Measurements from ENCODE around the gene EPHB2. TPM values are rescaled to one million over a fixed set of nuclear protein-coding genes. Genes with fewer than 3 reads are reported as not detected.

EPHB2 gene
- total RNA-seq, 1 donor from 2014 or later: 6.0 TPM

DNA sequence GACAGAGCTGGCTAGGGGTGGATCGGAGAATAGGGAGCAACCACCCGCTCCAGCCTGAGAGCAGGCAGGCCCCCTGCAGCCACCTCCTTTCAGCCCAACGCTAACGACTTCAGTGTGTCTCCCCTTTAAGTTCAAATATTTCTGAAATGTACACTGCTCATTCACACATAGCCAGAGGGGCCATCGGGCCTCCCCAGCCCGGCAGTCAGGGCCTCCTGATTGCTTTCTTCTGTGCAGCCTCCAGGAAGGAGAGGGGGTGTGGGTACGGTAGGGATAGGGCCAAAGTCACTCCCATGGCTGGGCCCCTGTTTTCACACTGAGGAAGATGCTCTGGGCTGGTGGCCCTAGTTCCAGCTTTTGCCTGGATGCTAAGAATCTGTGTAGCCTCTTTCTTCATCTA is 64.8 kb downstream of the EPHB2 start:
- no peak overlapping the region for H3K27ac ChIP-seq
- TF ChIP-seq, protein P1, sequence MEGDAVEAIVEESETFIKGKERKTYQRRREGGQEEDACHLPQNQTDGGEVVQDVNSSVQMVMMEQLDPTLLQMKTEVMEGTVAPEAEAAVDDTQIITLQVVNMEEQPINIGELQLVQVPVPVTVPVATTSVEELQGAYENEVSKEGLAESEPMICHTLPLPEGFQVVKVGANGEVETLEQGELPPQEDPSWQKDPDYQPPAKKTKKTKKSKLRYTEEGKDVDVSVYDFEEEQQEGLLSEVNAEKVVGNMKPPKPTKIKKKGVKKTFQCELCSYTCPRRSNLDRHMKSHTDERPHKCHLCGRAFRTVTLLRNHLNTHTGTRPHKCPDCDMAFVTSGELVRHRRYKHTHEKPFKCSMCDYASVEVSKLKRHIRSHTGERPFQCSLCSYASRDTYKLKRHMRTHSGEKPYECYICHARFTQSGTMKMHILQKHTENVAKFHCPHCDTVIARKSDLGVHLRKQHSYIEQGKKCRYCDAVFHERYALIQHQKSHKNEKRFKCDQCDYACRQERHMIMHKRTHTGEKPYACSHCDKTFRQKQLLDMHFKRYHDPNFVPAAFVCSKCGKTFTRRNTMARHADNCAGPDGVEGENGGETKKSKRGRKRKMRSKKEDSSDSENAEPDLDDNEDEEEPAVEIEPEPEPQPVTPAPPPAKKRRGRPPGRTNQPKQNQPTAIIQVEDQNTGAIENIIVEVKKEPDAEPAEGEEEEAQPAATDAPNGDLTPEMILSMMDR (IDR thresholded peaks at IDR 0.05): no peak
- ATAC-seq (no peak), DNase-seq (no peak)
- H3K9me3 ChIP-seq: no peaks in the 10 kb centered on the region
- no peak overlapping the region for H3K4me3 ChIP-seq
- H3K4me1 ChIP-seq: peaks cover 4% of the 10 kb centered on the region
- H3K27me3 ChIP-seq: no peaks in the 10 kb centered on the region
- H3K36me3 ChIP-seq: no peaks in the 10 kb centered on the region
- intact Hi-C loops (cut with DNase I): no loop called here

DNA sequence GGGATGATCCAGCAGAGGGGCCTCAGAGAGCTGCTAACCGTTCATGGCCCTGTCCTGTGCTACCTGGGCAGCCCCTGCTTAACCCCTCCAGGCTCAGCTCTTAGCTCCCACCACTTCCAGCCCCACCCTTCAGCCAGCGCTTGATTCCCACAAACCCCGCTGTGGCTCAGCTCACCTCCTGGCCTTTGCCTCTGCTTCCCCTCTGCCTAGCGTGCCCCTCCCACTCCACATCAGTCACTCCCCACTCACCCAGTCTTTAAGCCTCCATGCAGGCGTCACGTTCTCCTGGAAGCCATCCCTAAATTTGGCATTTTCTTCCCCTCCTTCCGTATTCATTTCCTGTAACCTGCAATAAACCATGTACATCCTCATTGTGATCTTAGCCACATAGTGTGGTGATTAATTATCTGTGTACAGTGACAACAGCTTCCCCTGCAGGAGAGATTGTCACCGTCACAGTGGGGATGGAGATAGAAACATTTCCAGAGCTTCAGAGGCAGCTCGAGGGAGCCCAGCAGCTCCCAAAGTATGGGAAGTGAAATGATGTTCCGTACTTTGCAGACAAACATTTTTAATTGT is 65.5 kb downstream of the EPHB2 start:
- Histone ChIP-seq H3K9me3 (no peaks in the 10 kb centered on the region), H3K4me3 (no peak overlapping the region), H3K27me3 (no peaks in the 10 kb centered on the region), H3K27ac (no peak overlapping the region), H3K4me1 (peaks cover 4% of the 10 kb centered on the region), H3K36me3 (no peaks in the 10 kb centered on the region)
- intact Hi-C loops (cut with DNase I): no loop called here
- DNase-seq: no peak
- TF ChIP-seq, protein P1 (IDR thresholded peaks at IDR 0.05): no peak
- no peak for ATAC-seq

DNA sequence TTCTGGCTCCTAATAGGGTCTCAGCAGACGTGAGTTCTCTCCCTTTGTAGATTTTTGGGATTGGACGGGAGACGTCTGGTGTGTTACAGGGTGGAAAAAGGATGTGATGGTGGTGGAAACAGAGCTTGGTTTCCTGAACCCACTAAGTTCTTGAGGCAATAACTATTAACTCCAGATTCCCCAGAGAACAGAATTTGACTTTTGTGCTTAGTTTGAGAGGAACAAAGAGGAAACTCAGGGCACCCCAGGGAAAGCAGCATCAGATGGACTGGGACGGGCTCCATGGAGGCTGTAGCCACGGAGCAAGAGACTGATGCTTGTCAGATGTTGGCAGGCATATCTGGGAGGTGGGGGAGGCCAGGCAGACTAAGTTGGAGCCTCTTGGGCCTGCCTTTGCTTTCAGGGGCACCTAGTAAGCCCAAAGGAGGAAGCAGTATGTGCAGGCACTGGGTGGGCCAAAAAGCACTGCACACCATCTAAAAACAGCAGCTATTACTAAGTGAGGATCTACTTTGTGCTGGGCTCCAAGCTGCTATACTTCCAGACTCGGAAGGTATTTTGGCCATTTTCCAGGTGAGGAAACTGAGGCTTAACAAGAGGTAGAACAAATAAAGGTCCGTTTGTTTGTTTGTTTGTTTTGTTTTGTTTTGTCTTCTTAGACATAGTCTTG is 66.9 kb downstream of the EPHB2 start:
- Histone ChIP-seq H3K4me3 (no peak overlapping the region), H3K36me3 (no peaks in the 10 kb centered on the region), H3K27ac (no peak overlapping the region), H3K27me3 (no peaks in the 10 kb centered on the region), H3K4me1 (peaks cover 4% of the 10 kb centered on the region), H3K9me3 (no peaks in the 10 kb centered on the region)
- intact Hi-C loops (cut with DNase I): no loop called here
- DNase-seq (no peak), ATAC-seq (no peak)
- TF ChIP-seq, protein P1 (IDR thresholded peaks at IDR 0.05): no peak

DNA sequence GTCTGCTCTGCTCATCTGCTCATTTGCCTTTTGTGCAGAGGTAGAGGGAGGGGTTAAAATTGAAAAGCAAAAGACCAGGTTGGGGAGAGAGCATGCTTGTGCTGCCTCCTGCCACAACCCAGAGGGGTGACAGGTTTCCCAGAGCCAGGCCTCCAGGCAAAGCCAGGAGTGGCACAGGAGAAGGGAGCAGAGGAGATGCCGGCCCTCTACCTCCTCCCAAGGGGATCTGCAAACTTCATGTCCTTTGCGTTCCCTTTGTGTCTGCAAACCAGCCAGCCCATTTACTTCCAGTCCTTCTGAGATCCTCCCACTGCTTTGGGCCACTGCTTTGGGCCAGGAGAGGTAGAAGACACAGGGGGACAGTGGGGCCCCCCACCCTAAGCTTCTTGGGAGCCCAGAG is 67.8 kb downstream of the EPHB2 start:
- Histone ChIP-seq H3K36me3 (no peaks in the 10 kb centered on the region), H3K4me3 (no peak overlapping the region), H3K9me3 (no peaks in the 10 kb centered on the region), H3K4me1 (peaks cover 4% of the 10 kb centered on the region), H3K27me3 (no peaks in the 10 kb centered on the region), H3K27ac (no peak overlapping the region)
- DNase-seq: no peak
- TF ChIP-seq, protein P1 (IDR thresholded peaks at IDR 0.05): no peak
- intact Hi-C loops (cut with DNase I): no loop called here
- no peak for ATAC-seq

DNA sequence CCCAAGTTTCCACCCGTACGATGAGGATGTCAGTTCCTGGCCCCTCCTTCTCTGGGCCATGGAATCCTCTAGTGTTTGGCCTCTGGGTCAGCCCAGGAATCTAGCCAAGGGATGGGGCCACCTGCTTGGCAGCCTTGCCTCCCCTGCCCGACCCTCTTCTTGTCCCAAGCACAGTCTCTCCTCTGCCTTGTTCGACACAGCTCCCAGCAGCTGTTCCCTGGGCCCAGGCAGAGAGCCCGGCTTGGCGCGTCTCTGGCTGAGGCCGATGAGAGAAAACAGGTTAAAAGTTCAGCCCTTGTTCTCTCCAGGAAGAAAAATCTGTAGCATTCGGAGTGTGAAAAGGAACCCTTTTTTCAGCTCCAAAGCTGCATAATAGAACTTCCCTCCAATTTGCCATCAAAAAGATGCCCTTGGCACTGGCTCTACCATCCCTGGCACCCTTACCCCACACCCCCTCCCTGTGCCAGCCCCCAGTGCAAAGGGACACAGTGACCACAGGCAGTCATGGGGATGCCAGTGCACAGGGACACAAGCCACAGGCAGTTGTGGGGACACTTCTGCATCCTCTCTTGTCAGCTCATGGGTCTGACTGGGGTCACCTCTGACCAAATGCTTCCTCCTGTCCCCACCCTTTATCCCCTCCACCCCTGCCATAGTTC is 68.4 kb downstream of the EPHB2 start:
- intact Hi-C loops (cut with DNase I): no loop called here
- DNase-seq: no peak
- ATAC-seq: peak; percentile 8
- H3K9me3 ChIP-seq: no peaks in the 10 kb centered on the region
- H3K27me3 ChIP-seq: no peaks in the 10 kb centered on the region
- H3K36me3 ChIP-seq: no peaks in the 10 kb centered on the region
- TF ChIP-seq, protein P1 (IDR thresholded peaks at IDR 0.05): no peak
- no peak overlapping the region for H3K4me3 ChIP-seq
- no peak overlapping the region for H3K27ac ChIP-seq
- H3K4me1 ChIP-seq: peaks cover 4% of the 10 kb centered on the region

Measured in upper lobe of right lung (tissue), 1 donor.